ENCODE measurements around the gene MRPS34.

MRPS34 gene

GRCh38 chr16:1776672-1776955, 3.7 kb upstream of the MRPS34 start:
- Histone ChIP-seq H3K4me3 (no peak overlapping the region), H3K27ac (no peak overlapping the region), H3K9me3 (no peaks in the 10 kb centered on the region), H3K4me2 (peak overlapping the region; percentile 7; the same call in 1 of the 2 replicates), H3K9ac (0 out of 2 replicates have a peak overlapping the region, but pooled peaks have one; percentile 10), H3K27me3 (no peaks in the 10 kb centered on the region), H3K36me3 (peaks cover 66% of the 10 kb centered on the region), H4K20me1 (peaks cover 81% of the 10 kb centered on the region), H3K4me1 (peaks cover 47% of the 10 kb centered on the region)
- TF ChIP-seq Cebpa-rat (IDR thresholded peaks at IDR 0.05), result no peak

- Histone ChIP-seq H3K9ac (no peak overlapping the region), H3K27ac (no peak overlapping the region), H3K36me3 (peaks cover 64% of the 10 kb centered on the region), H3K9me3 (no peaks in the 10 kb centered on the region), H3K4me2 (peak overlapping the region; percentile 7; the same call in 1 of the 2 replicates), H4K20me1 (peaks cover 76% of the 10 kb centered on the region), H3K27me3 (no peaks in the 10 kb centered on the region), H3K4me3 (no peak overlapping the region), H3K4me1 (peaks cover 42% of the 10 kb centered on the region)
- no peak for TF ChIP-seq Cebpa-rat (IDR thresholded peaks at IDR 0.05)
These were observed 3.1 kb upstream of the MRPS34 start for GRCh38 chr16:1775846-1776671.

- H3K4me1 ChIP-seq, result peaks cover 43% of the 10 kb centered on the region
- peaks cover 59% of the 10 kb centered on the region for H3K36me3 ChIP-seq
- H4K20me1 ChIP-seq, result peaks cover 73% of the 10 kb centered on the region
- 0 out of 2 replicates have a peak overlapping the region, but pooled peaks have one; percentile 97 for H3K27ac ChIP-seq
- no peak for TF ChIP-seq Cebpa-rat (IDR thresholded peaks at IDR 0.05)
- peak overlapping the region; percentile 98 for H3K9ac ChIP-seq
- no peaks in the 10 kb centered on the region for H3K9me3 ChIP-seq
- H3K4me3 ChIP-seq, result no peak overlapping the region; the same call in 1 of the 2 replicates
- peak overlapping the region; percentile 98 for H3K4me2 ChIP-seq
- H3K27me3 ChIP-seq, result no peaks in the 10 kb centered on the region
These were observed 2.3 kb upstream of the MRPS34 start for GRCh38 chr16:1775006-1775845.

- H4K20me1 ChIP-seq, result peaks cover 73% of the 10 kb centered on the region
- no peaks in the 10 kb centered on the region for H3K27me3 ChIP-seq
- H3K36me3 ChIP-seq, result peaks cover 59% of the 10 kb centered on the region
- H3K4me1 ChIP-seq, result peaks cover 48% of the 10 kb centered on the region
- peak overlapping the region; percentile 97 for H3K4me3 ChIP-seq
- H3K27ac ChIP-seq, result peak overlapping the region; percentile 97
- no peaks in the 10 kb centered on the region for H3K9me3 ChIP-seq
- no peak for TF ChIP-seq Cebpa-rat (IDR thresholded peaks at IDR 0.05)
- peak overlapping the region; percentile 98 for H3K4me2 ChIP-seq
- peak overlapping the region; percentile 98 for H3K9ac ChIP-seq
These were observed 1.5 kb upstream of the MRPS34 start for GRCh38 chr16:1774448-1774780.

- H3K4me2 ChIP-seq, result peak overlapping the region; percentile 98
- peaks cover 59% of the 10 kb centered on the region for H3K36me3 ChIP-seq
- no peak for TF ChIP-seq Cebpa-rat (IDR thresholded peaks at IDR 0.05)
- H3K9me3 ChIP-seq, result no peaks in the 10 kb centered on the region
- H3K27ac ChIP-seq, result peak overlapping the region; percentile 97
- no peaks in the 10 kb centered on the region for H3K27me3 ChIP-seq
- peak overlapping the region; percentile 98 for H3K9ac ChIP-seq
- peak overlapping the region; percentile 97 for H3K4me3 ChIP-seq
- H3K4me1 ChIP-seq, result peaks cover 48% of the 10 kb centered on the region
- peaks cover 73% of the 10 kb centered on the region for H4K20me1 ChIP-seq
These were observed 941 bp upstream of the MRPS34 start for GRCh38 chr16:1773703-1774447.

- Histone ChIP-seq H3K9ac (peak within 1 kb of the TSS; percentile 98), H3K4me3 (peak within 1 kb of the TSS; percentile 97), H3K27me3 (no peaks in the 10 kb centered on the region), H3K36me3 (peaks cover 59% of the 10 kb centered on the region), H3K4me1 (peaks cover 45% of the 10 kb centered on the region), H3K9me3 (no peaks in the 10 kb centered on the region), H3K27ac (peak within 1 kb of the TSS; percentile 97), H4K20me1 (peaks cover 73% of the 10 kb centered on the region), H3K4me2 (peak within 1 kb of the TSS; percentile 98)
- no peak for TF ChIP-seq Cebpa-rat (IDR thresholded peaks at IDR 0.05)
These were observed 499 bp downstream of the MRPS34 start, which contains the start of gene EME2 for GRCh38 chr16:1772362-1772907. EME2 (plus strand) TSS chr16:1772810; CDS start chr16:1773228, 418 bp downstream.

- Histone ChIP-seq H3K27ac (peak overlapping the region; percentile 97), H3K9ac (peak overlapping the region; percentile 98), H4K20me1 (peaks cover 68% of the 10 kb centered on the region), H3K9me3 (no peaks in the 10 kb centered on the region), H3K4me3 (peak overlapping the region; percentile 97), H3K27me3 (no peaks in the 10 kb centered on the region), H3K36me3 (peaks cover 59% of the 10 kb centered on the region), H3K4me2 (peak overlapping the region; percentile 98), H3K4me1 (peaks cover 41% of the 10 kb centered on the region)
- no peak for TF ChIP-seq Cebpa-rat (IDR thresholded peaks at IDR 0.05)
These were observed 1.0 kb downstream of the MRPS34 start for GRCh38 chr16:1771864-1772361.

GRCh38 chr16:1771188-1771863, 1.6 kb downstream of the MRPS34 start, which contains the start of gene NME3:
NME3 (minus strand) TSS chr16:1771543; CDS start chr16:1771534, 9 bp downstream.
- H3K36me3 ChIP-seq, result peaks cover 59% of the 10 kb centered on the region
- H3K9me3 ChIP-seq, result no peaks in the 10 kb centered on the region
- H3K4me3 ChIP-seq, result peak within 1 kb of the TSS; percentile 97
- H3K27me3 ChIP-seq, result no peaks in the 10 kb centered on the region
- peak within 1 kb of the TSS; percentile 97 for H3K27ac ChIP-seq
- H3K4me2 ChIP-seq, result peak within 1 kb of the TSS; percentile 98
- H3K4me1 ChIP-seq, result peaks cover 37% of the 10 kb centered on the region
- peaks cover 62% of the 10 kb centered on the region for H4K20me1 ChIP-seq
- TF ChIP-seq Cebpa-rat (IDR thresholded peaks at IDR 0.05), result no peak
- peak within 1 kb of the TSS; percentile 98 for H3K9ac ChIP-seq
